ENCODE measurements around the gene RIC1. TPM values are rescaled to one million over a fixed set of nuclear protein-coding genes. Genes with fewer than 3 reads are reported as not detected.

RIC1 gene
- total and polyA plus RNA-seq, 2 of the 4 experiments (the other 2 are of a cell fraction): 28.8 to 76.9 TPM

GRCh38 chr9:5720151-5720550 is 91.2 kb downstream of the RIC1 start:
- no peak overlapping the region for H4K91ac ChIP-seq (ENCODE audit: insufficient read depth, low read depth, low read length)
- H2BK5ac ChIP-seq (ENCODE audit: low read depth, low read length, poor library complexity, severe bottlenecking): no peak overlapping the region
- TF ChIP-seq BHLHE40 (IDR thresholded peaks at IDR 0.05; ENCODE audit: low read depth, low read length) (no peak), CEBPB (IDR thresholded peaks at IDR 0.05; ENCODE audit: low read depth, low read length) (no peak), ELK1 (IDR thresholded peaks at IDR 0.05; ENCODE audit: borderline replicate concordance, low read depth, low read length) (no peak), NFE2L2 (IDR thresholded peaks at IDR 0.05; ENCODE audit: low read depth, low read length) (no peak), CTCF (conservative IDR thresholded peaks at IDR 0.05; ENCODE audit: low read depth, low read length) (no peak), MXI1 (IDR thresholded peaks at IDR 0.05; ENCODE audit: borderline replicate concordance, low read depth, low read length) (no peak), FOS (IDR thresholded peaks at IDR 0.05; ENCODE audit: low read depth, low read length) (no peak), RFX5 (IDR thresholded peaks at IDR 0.05; ENCODE audit: low read depth, low read length) (no peak), RCOR1 (IDR thresholded peaks at IDR 0.05; ENCODE audit: insufficient replicate concordance, low read length) (no peak), CHD1 (IDR thresholded peaks at IDR 0.05; ENCODE audit: low read depth, low read length) (no peak), USF2 (IDR thresholded peaks at IDR 0.05; ENCODE audit: low read depth, low read length) (no peak), POLR2A (IDR thresholded peaks at IDR 0.05; ENCODE audit: low read depth, low read length) (no peak), SMC3 (IDR thresholded peaks at IDR 0.05; ENCODE audit: low read depth, low read length) (no peak), MAFK (IDR thresholded peaks at IDR 0.05; ENCODE audit: low read depth, low read length) (no peak), MAZ (IDR thresholded peaks at IDR 0.05; ENCODE audit: borderline replicate concordance, low read depth, low read length) (no peak), RAD21 (IDR thresholded peaks at IDR 0.05; ENCODE audit: low read length) (no peak)
- no peak overlapping the region for H2BK15ac ChIP-seq (ENCODE audit: low read depth, low read length)
- no peak overlapping the region for H2AK9ac ChIP-seq (replicated peaks; ENCODE audit: low read depth, low read length, poor library complexity)
- no peak overlapping the region for H3K56ac ChIP-seq (ENCODE audit: extremely low read depth, insufficient read depth, low read length)
- dilution Hi-C loops (cut with HindIII; ENCODE audit: low sequenced_read_pairs, unreplicated experiment) (no loop called here), intact Hi-C loops (cut with micrococcal nuclease) (no loop called here), in situ Hi-C loops (cut with MboI; ENCODE audit: low sequenced_read_pairs) (loop anchor here (25.0 kb wide), 1 partner anchor 258 kb away; the partner anchor contains the start of gene CD274)
- BruUV-seq (replicated peaks): no TSS peak
- ATAC-seq (ENCODE audit: low read depth) (no peak), DNase-seq (no peak)
- H3K27me3 ChIP-seq (ENCODE audit: control insufficient read depth, insufficient read depth, low read length): no peaks in the 10 kb centered on the region
- H3K14ac ChIP-seq (replicated peaks; ENCODE audit: low read depth, low read length): no peak overlapping the region
- no peak overlapping the region for H2BK120ac ChIP-seq (ENCODE audit: low read depth, low read length)
- no peak overlapping the region for H2BK20ac ChIP-seq (ENCODE audit: low read depth, low read length)
- no peak overlapping the region for H3K18ac ChIP-seq (ENCODE audit: low read depth, low read length)
- H2AK5ac ChIP-seq (ENCODE audit: low read depth, low read length): no peak overlapping the region
- POLR2A ChIA-PET (ENCODE audit: unreplicated experiment): no interaction called here
- no peak overlapping the region for H3K27ac ChIP-seq (ENCODE audit: insufficient read depth, low read length)
- H3K23ac ChIP-seq (ENCODE audit: low read depth, low read length): no peak overlapping the region
- no CpG with 5 or more reads among the region's 1 CpG for WGBS, 2 experiments (ENCODE audit: extremely low coverage in 2 of 2, insufficient read length in 1 of 2)
- no peak overlapping the region for H4K8ac ChIP-seq (ENCODE audit: low read depth in 2 of 2, low read length in 2 of 2)
- peaks cover 14% of the 10 kb centered on the region for H3K36me3 ChIP-seq (ENCODE audit: control insufficient read depth, insufficient read depth, low read length)
- no peak overlapping the region for H3K4ac ChIP-seq (ENCODE audit: low read depth, low read length)
- H3K9me1 ChIP-seq (ENCODE audit: insufficient read depth, low read length): peaks cover 6% of the 10 kb centered on the region
- H3K4me1 ChIP-seq (ENCODE audit: control insufficient read depth, insufficient read depth, low read length): peaks cover 6% of the 10 kb centered on the region; the same call in 1 of the 2 replicates
- no peak overlapping the region for H3K9ac ChIP-seq (ENCODE audit: low read depth, low read length)
- CTCF ChIA-PET: no interaction called here
- H3K9me3 ChIP-seq (ENCODE audit: control insufficient read depth, insufficient read depth, low read length): no peaks in the 10 kb centered on the region; the same call in 1 of the 2 replicates
- no peak overlapping the region for H3K4me3 ChIP-seq (ENCODE audit: insufficient read depth, low read depth, low read length)
- H4K5ac ChIP-seq (ENCODE audit: low read depth, low read length): no peak overlapping the region
- H3K4me2 ChIP-seq (ENCODE audit: low read depth, low read length): no peak overlapping the region
- H3K79me1 ChIP-seq (ENCODE audit: low read depth in 1 of 2, low read length in 2 of 2): peaks cover 26 to 36% of the 10 kb centered on the region in 2 experiments
- H2AFZ ChIP-seq (replicated peaks; ENCODE audit: low read length, poor library complexity): no peak overlapping the region
- H4K20me1 ChIP-seq (ENCODE audit: insufficient read depth, low read length): peaks cover 7% of the 10 kb centered on the region; the same call in 1 of the 2 replicates
